ENCODE results near the gene MACROD2.

MACROD2 gene

DNA sequence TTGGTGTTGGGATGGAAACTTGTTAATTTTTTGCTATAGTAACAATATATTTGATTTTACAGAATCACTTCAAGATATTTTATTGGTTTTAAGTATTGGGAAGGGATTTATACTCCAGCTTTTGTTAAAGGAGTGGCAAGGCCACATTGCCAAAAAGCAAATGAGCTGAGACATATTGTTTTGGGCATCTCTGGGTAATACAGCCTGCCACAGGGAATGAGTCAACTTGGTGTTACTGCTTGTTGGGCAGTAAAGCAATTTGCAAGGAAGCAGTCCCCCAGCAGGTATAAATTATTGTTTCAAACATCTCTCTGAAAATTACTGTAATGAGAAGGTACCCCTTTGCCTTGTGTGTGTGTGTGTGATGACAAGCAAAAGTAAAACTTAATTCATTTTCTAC lies 1210.4 kb downstream of the MACROD2 start:
- no peak overlapping the region for H3K27ac ChIP-seq
- no peak for TF ChIP-seq ZFX (IDR thresholded peaks at IDR 0.05)
- TF ChIP-seq, protein P1, sequence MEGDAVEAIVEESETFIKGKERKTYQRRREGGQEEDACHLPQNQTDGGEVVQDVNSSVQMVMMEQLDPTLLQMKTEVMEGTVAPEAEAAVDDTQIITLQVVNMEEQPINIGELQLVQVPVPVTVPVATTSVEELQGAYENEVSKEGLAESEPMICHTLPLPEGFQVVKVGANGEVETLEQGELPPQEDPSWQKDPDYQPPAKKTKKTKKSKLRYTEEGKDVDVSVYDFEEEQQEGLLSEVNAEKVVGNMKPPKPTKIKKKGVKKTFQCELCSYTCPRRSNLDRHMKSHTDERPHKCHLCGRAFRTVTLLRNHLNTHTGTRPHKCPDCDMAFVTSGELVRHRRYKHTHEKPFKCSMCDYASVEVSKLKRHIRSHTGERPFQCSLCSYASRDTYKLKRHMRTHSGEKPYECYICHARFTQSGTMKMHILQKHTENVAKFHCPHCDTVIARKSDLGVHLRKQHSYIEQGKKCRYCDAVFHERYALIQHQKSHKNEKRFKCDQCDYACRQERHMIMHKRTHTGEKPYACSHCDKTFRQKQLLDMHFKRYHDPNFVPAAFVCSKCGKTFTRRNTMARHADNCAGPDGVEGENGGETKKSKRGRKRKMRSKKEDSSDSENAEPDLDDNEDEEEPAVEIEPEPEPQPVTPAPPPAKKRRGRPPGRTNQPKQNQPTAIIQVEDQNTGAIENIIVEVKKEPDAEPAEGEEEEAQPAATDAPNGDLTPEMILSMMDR (conservative IDR thresholded peaks at IDR 0.05), result no peak

DNA sequence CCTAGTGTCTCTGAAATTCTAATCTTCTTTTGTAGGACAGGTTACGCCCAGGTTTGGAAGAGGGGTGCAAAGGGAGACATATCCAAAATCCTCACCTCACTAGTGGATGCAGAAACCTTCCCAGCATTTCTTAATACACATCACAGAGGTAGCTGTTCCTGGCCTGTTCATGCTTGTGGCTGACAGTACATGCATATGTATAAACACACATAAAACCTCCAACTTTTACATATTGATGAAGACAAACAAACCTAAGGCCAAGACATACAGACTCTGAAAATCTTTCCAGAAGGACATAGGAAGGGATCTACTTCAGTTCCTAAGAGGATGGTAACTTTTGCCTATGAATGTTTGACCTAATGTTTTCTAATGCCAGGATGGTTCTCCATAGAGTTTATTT lies 1214.2 kb downstream of the MACROD2 start:
- TF ChIP-seq ZFX (IDR thresholded peaks at IDR 0.05), result no peak
- TF ChIP-seq, protein P1 (conservative IDR thresholded peaks at IDR 0.05), result no peak

DNA sequence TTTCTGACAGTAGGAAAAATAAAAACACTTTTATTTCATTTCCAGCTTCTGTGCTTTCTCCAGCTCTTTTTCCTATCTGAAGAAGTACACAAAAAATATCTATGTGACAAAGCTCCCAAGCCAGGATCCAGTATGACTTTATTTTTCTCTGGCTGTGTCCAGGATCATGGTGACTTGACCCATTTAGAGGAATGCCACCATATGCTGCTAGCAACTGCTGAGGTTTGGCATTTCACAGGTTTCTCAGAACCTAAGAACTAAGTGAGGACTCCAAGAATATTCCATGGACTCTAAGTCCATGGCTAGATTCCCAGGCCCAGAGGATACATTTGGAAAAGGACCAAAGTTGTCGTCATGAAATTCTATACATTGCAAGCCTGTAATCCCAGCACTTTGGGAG lies 1218.7 kb downstream of the MACROD2 start:
- TF ChIP-seq, protein P1 (conservative IDR thresholded peaks at IDR 0.05), result no peak
- no peak for TF ChIP-seq ZFX (IDR thresholded peaks at IDR 0.05)
- no peak overlapping the region for H3K27ac ChIP-seq

More for the DNA sequence above, 1214.2 kb downstream of the MACROD2 start:
- H3K27ac ChIP-seq, result no peak overlapping the region

DNA sequence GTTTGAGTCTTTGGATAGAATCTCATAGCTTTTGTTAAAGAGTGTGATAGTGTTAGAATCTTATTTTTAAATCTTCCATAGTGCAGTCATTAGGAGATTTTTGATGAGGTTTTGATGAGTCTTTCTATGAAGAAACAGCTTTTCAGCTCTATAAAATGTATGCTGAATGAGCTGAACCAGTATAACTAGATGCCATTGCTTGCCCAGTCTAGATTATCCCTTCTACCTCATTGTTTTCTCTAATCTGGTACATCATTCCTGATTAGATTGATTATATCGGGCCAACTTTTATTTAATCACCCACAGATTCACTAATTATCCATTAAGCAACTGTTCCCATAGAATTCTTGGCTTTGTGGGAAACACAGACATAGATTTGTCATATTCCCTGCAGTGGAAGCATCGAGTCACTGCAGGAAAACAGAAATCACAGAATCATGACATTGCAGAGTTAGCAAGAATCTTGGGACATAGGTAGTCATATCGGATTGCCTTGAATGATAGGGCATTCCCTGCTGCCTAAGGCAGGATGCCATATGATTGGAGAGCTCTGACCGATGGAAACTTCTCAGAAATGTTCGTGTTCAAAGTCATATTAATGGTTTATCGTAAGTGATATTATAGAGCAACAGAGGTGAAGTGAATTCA lies 1224.8 kb downstream of the MACROD2 start:
- no peak for TF ChIP-seq ZFX (IDR thresholded peaks at IDR 0.05)
- TF ChIP-seq, protein P1 (conservative IDR thresholded peaks at IDR 0.05), result no peak
- no peak overlapping the region for H3K27ac ChIP-seq

DNA sequence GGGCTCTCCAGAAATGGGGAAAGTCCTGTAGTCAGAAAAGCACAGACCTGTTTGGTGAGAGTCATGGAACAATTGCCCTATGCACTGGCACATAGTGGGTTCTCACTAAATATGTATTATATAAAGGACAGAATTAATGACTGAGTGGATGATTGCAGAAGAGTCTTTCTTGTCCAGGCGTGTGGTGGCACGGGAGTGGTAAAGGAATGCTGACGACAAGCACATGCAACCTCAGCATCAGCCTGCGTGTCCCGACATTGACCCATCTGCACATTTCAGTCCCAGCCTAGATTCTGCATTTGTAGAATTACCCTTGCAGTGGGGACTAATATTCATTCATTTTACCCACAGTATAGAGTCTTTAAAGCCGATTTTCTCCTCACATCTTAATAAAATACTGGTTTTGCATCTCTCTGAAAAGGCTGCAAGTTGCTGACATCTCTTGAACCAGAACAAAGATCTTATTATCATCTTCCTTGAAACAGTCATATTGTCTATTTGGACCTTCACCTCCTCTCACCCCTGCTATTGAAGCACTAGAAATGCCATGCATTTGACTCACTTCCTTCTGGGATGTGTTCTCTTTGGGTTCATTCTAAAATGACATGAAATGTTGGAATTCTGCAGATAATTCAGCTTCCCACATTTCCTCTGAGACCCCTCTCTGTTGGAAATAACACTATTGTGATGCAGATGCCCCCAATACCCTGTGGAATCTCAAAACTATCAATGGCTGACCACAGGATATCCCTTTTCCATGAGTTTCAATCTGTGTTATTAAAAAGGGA lies 1225.7 kb downstream of the MACROD2 start:
- no peak overlapping the region for H3K27ac ChIP-seq
- TF ChIP-seq ZFX (IDR thresholded peaks at IDR 0.05), result no peak
- TF ChIP-seq, protein P1 (conservative IDR thresholded peaks at IDR 0.05), result no peak

DNA sequence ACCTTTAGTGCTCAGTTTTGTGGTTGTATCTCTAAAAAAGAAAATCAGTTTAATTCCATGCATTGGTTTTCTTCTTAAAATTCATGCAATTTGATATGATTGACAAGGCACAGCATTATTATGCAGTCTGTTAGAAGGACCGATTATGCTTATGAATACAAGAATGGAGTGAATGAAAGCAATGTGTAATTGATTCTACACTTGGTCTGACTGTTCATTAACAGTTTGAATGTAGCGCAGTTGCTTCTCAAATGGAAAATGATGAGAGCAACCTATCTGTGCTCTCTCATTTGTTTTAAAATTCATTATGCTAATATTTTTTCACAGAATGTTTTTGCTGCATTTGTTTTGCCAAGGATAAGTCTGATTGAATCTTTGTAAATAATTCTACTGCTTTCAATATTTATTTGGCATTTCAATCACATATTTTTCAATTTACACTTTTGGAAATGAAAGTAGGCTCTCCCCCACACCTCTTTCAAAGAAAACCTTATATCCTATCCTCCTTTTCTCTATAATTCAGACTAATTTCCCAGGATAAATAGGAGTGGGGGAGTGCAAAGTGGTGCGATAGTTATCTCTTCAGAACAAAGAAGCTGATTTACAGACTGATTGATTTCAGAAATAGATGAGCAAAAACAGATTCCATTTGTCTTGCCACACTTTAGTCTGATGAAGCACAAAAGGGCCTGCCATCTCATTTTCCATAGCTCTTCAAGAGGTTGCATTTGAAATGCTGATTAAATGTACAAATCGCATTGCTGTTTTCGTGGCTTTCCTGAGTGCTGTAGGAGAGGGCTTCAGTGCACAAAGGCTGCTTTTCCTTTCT lies 1227.4 kb downstream of the MACROD2 start:
- no peak overlapping the region for H3K27ac ChIP-seq
- no peak for TF ChIP-seq ZFX (IDR thresholded peaks at IDR 0.05)
- TF ChIP-seq, protein P1 (conservative IDR thresholded peaks at IDR 0.05), result no peak
